Measurements from ENCODE around the gene RBMS3. TPM values are rescaled to one million over a fixed set of nuclear protein-coding genes. Genes with fewer than 3 reads are reported as not detected.

The RBMS3 gene
- total and polyA plus RNA-seq, 2 of the 13 experiments (the other 11 are each of a cell fraction or from before 2014, with no cell fraction given): not detected

DNA sequence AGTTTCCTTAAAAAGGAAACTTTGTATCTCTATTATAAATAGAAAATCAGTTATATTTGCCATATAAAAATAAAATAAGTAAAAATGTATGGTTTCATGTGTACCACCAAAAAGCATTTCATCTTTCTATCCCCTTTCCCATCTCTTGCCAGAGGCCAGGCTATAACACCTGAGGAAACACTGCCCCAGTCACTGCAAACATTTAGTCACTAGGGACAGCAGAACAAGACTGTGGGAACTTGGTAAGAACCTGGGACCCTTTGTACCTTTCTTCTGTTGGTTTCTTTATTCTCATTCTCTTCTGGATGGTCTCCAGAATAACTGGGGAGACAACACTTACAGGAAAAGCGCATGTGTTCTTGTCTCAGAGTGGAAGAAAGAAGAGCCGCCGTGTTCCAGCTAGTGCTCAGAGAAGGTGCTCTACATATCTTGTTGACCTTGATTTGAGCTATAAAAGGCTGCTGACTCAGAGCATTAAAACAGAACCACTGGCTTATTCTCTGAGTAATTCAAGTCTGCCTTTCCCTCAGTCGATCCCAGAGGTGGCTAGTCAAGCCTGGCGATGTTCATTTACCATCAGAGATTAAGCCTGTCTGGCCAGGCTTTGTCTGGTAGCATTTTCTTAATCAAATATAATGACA is 361.6 kb downstream of the RBMS3 start:
- H4K20me1 ChIP-seq (ENCODE audit: insufficient read depth, low read length): no peaks in the 10 kb centered on the region
- BruUV-seq (replicated peaks): no TSS peak
- no peak for TF ChIP-seq NPAS2 (CRISPR knock-in tag; IDR thresholded peaks at IDR 0.05; ENCODE audit: borderline replicate concordance)
- no peak for TF ChIP-seq ZNF337 (CRISPR knock-in tag; IDR thresholded peaks at IDR 0.05; ENCODE audit: borderline replicate concordance, low read depth)
- no peak for TF ChIP-seq MAFF (IDR thresholded peaks at IDR 0.05; ENCODE audit: low read depth, low read length)
- TF ChIP-seq CBFB (CRISPR knock-in tag; IDR thresholded peaks at IDR 0.05): no peak
- no peaks in the 10 kb centered on the region for H3K4me1 ChIP-seq (ENCODE audit: insufficient read depth, low read length)
- no peak for ATAC-seq
- in situ Hi-C loops (cut with HindIII; ENCODE audit: extremely low pct_ligation_motif_present, low pct_unique_long_range_greater_than_20kb): no loop called here
- WGBS (ENCODE audit: low lambda C conversion rate): 46% methylated on average over 5 of the region's 5 CpGs
- intact Hi-C loops (cut with micrococcal nuclease; ENCODE audit: unreplicated experiment): no loop called here
- no peak overlapping the region for H3K4me3 ChIP-seq (replicated peaks in 1 of 3; ENCODE audit: insufficient read depth in 1 of 3, low read depth in 2 of 3, low read length in 3 of 3)
- FAIRE-seq: no peak
- no peak overlapping the region for H3K9ac ChIP-seq (ENCODE audit: insufficient read depth, low read depth, low read length)
- no peak overlapping the region for H3K4me2 ChIP-seq (ENCODE audit: low read depth, low read length)
- no peaks in the 10 kb centered on the region for H3K36me3 ChIP-seq (replicated peaks in 1 of 2; ENCODE audit: control insufficient read depth in 1 of 2, insufficient read depth in 2 of 2, low read length in 2 of 2)
- H3K9me3 ChIP-seq (ENCODE audit: low read length): no peaks in the 10 kb centered on the region
- DNase-seq (ENCODE audit: low spot score): no peak
- ChIA-PET CTCF (ENCODE audit: low intra/inter-chr PET ratio, low total read pairs) (no interaction called here), POLR2A (no interaction called here)
- H3K27ac ChIP-seq (ENCODE audit: extremely low read length, insufficient read depth, low read length): no peak overlapping the region
- H3K79me2 ChIP-seq (ENCODE audit: insufficient read depth, low read length): no peaks in the 10 kb centered on the region
- H2AFZ ChIP-seq (ENCODE audit: low read length): no peak overlapping the region
- H3K27me3 ChIP-seq (ENCODE audit: control insufficient read depth in 1 of 2, insufficient read depth in 2 of 2, low read length in 2 of 2): no peaks in the 10 kb centered on the region

DNA sequence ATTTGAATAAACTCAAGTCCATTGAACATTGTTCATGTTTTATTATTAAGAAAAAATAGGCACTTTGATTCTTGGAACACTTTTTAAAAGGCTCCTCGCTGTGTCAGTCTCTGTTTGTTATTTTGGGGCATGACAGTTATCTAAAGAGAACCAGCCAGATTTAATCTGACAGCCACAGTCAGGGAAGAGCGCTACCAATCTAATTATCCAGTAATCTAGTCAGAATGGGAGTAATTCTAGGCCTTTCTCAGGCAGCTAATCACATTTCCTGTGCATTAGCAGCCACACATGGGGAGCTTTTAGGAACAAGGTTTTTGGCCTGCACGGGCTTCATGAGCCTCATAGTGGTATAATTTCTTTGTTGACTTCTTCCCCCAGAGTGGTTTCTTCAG is 362.2 kb downstream of the RBMS3 start:
- BruUV-seq (replicated peaks): no TSS peak
- Histone ChIP-seq H3K36me3 (replicated peaks in 1 of 2; ENCODE audit: control insufficient read depth in 1 of 2, insufficient read depth in 2 of 2, low read length in 2 of 2) (no peaks in the 10 kb centered on the region), H3K79me2 (ENCODE audit: insufficient read depth, low read length) (no peaks in the 10 kb centered on the region), H2AFZ (ENCODE audit: low read length) (no peak overlapping the region), H3K27ac (ENCODE audit: extremely low read length, insufficient read depth, low read length) (no peak overlapping the region), H3K9me3 (ENCODE audit: low read length) (no peaks in the 10 kb centered on the region), H3K9ac (ENCODE audit: insufficient read depth, low read depth, low read length) (no peak overlapping the region), H3K27me3 (ENCODE audit: control insufficient read depth in 1 of 2, insufficient read depth in 2 of 2, low read length in 2 of 2) (no peaks in the 10 kb centered on the region), H3K4me1 (ENCODE audit: insufficient read depth, low read length) (no peaks in the 10 kb centered on the region), H3K4me2 (ENCODE audit: low read depth, low read length) (no peak overlapping the region), H4K20me1 (ENCODE audit: insufficient read depth, low read length) (no peaks in the 10 kb centered on the region), H3K4me3 (replicated peaks in 1 of 3; ENCODE audit: insufficient read depth in 1 of 3, low read depth in 2 of 3, low read length in 3 of 3) (no peak overlapping the region)
- ATAC-seq: no peak
- intact Hi-C loops (cut with micrococcal nuclease; ENCODE audit: unreplicated experiment) (no loop called here), in situ Hi-C loops (cut with HindIII; ENCODE audit: extremely low pct_ligation_motif_present, low pct_unique_long_range_greater_than_20kb) (no loop called here)
- no peak for DNase-seq (ENCODE audit: low spot score)
- 0% methylated on average over 3 of the region's 3 CpGs for WGBS (ENCODE audit: low lambda C conversion rate)
- no peak for FAIRE-seq
- ChIA-PET CTCF (ENCODE audit: low intra/inter-chr PET ratio, low total read pairs) (no interaction called here), POLR2A (no interaction called here)
- TF ChIP-seq KLF15 (CRISPR knock-in tag; IDR thresholded peaks at IDR 0.05; ENCODE audit: borderline replicate concordance): no peak
